SH-SY5Y (cell line): Measurements from ENCODE around the gene C1S.

Experiments used
- GATA2 ChIP-seq: IDR thresholded peaks from 2 replicates; pipeline ENCODE4 v1.6.1; 2011; ENCODE audit warnings: mild to moderate bottlenecking, low read depth, low read length
- GATA3 ChIP-seq: IDR thresholded peaks from 2 replicates; pipeline ENCODE4 v1.6.1; 2011; ENCODE audit warnings: low read depth, mild to moderate bottlenecking, low read length, moderate library complexity

- TF ChIP-seq GATA2 (no peak), GATA3 (no peak)
Observed at GRCh38 chr12:7116916-7117315, 56.4 kb downstream of the C1S start.
